IPS DF 4.7 (cell line): ENCODE results near the gene ST8SIA1.

ENCODE experiments used
- DNase-seq: peaks from one replicate; pipeline ENCODE4 v3.0.0-alpha.2; 2013; ENCODE audit warnings: low spot score; ENCODE audit errors: extremely low read depth

ST8SIA1 gene

DNA sequence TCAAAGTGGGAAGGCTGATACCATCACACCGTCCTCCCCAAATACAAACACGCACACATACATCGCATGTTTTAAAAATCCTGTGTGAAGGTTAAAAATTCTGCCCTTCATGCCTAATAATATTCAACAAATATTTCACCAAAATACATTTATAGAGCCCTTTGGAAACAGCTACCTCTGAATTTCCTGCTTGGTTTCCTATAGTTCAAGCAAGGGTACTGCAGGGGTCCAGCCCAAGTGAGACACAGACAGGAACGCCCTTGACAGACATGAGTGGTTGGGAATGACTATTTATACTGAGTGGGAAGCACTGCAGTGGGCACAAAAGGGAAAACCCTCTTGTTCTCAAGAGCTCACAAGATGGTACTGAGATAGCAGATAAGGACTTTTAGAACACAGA, 51.0 kb downstream of the ST8SIA1 start:
- no peak for DNase-seq

GRCh38 chr12:22283006-22283506, 51.5 kb downstream of the ST8SIA1 start:
- no peak for DNase-seq

- DNase-seq = no peak
Measured at GRCh38 chr12:22282283-22282682, 52.2 kb downstream of the ST8SIA1 start.

DNA sequence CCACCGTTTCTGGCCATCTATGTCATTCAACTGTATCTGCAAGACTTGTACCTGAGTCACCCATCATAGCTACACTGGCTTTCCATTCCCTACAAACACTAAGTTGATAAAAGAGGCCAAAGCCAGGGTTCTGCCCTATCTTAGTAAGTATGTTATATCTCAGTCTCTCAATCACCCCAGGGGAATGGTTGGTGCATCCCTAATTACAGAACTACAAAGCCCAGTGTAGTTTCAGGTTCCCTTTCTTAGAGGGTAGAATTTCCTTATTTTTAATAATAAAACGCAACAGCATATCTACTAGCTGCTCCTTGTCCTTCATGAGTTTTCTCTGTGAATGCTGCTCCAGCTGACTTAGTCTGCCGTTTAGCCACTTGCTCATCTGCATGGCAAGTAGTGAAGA, 57.6 kb downstream of the ST8SIA1 start:
- no peak for DNase-seq

GRCh38 chr12:22276313-22276712, 58.2 kb downstream of the ST8SIA1 start:
- DNase-seq = no peak

DNA sequence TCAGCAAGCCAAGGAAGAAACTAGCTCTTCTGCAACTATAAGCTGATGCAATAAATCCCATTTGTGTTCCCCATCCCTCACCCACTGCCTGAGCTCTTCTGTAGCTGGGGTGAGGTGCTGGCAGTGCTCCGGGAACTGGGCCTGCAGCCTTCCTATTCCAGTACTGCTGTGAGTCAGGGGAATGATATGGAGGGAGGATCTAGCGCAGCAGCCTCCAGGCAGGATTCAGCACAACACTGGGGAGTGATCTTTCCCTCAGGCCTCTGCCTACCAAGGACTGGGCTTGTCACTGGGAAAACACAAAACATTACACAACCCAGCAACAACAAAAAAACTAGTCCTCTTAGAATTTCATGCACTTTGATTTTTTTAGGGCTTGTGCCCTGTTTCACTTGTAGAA, 58.7 kb downstream of the ST8SIA1 start:
- DNase-seq = no peak

DNA sequence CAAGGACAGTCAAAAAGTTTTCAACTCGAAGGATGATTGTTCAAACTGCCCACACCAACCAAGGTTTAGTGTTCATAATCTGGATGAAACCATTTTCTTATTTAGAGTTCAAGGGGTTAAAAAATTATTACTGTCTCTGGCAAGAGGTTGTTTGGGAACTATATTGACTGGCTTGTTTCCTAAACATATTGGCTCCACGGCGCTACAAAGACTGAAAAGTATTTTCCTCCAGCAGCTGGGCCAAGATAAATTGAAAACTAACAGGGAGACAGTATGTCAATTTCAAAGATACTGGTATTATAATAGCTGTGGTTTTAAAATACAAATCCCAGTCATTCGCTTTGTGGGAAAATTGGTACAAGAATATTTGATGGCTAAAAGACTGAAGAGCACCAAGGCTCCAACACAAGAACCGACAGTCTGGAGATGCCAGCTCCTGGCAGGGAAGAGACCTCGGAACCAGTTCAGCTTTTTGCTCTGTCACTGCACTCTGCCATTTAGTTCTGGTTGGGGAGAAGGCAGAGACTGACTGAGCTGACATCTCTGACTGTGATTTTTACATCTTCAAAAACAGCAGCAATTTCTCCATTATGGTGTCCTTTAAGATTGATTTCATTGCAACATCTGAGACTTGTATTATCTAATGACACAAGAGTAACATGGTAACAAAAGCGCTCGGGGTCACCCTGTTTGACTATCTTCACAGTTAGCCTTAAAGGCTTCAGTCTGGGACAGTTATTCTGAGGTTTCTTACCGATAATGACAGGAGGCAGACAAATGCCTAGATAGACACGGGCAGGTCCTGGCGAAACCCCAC, 62.0 kb downstream of the ST8SIA1 start:
- no peak for DNase-seq

DNA sequence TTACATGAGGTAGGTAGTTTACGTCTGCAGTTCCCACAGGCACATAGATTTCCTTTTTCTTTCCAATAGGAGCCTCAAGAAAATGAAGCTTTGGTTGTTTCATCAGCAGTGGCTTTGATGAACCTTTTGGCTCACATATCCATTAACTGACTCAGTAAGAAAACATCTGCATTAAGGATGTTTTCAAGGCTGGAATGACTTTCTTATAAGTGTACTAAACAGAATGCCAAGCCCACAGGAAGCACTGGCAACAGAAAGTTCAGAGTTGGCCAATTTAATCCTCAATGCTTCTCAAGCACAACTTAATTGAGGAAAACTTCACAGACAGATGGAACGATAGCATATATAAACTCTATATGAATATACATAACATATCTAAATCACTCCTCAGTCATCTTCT, 63.5 kb downstream of the ST8SIA1 start:
- DNase-seq = no peak

DNA sequence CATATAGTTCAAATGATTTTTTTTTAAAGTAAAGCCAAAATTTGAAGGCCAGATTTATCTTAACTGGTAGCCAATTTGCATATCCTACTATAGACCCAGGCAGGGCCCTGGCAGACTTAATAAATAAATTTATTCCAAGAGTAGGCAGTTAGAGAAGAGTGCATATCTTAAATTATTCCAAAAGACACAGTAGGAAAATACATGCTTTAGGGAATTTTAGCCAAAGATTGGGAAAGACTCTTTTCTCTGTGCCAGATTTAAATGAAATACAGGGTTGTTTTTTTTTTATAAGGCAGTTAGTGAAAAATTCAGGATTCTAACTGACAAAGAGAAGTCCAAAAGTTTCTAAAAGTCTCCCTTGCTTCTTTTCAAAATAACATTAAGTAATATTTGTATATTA, 65.5 kb downstream of the ST8SIA1 start:
- DNase-seq = no peak

DNA sequence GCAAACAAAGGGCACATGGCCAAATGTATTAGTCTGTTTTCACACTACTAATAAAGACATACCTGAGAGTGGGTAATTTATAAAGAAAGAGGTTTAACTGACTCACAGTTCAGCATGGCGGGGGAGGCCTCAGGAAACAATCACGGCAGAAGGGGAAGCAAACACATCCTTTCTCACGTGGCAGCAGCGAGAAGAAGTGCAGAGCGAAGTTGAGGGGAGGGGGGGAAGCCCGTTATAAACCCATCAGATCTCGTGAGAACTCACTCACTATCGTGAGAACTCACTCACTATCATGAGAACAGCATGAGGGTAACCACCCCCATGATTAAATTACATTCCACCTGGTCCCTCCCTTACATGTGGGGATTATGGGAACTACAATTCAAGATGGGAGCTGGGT, 66.1 kb downstream of the ST8SIA1 start:
- no peak for DNase-seq

DNA sequence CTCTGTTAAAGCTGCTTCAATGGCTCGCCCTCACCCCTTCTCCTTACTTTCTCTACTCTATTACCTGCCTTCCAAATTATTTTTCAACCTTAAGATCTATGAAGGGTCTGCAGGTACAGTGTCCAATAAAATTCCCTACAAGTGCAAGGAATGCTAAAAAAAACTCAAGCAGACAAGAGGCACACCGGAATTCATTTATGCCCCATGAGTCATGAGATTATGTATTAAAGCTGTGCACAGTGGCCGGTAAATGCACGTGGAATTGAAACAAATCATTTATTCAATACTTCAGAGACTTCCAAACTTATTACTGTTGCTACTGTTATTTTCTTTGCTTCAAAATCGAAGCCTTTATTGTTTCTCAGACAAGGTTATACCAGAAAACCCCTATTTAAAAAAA, 68.4 kb downstream of the ST8SIA1 start:
- no peak for DNase-seq

DNA sequence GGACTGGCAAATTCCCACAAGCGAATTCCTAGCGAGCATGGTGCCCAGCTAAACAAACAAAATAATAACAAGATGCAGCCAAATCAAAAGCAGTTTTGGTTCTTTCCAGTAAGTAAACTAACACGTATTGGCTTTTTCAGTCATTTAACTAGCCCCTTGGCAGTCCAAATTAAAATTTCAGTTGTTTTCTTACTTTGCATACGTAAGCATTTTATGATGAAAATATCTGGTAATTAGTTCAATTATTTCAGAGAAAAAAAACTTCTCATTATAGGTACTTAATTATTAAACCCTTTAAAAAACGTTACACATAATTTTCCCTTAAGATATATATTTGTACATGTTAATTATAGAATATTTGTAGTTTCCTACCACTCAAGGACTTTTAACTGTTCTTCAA, 70.1 kb downstream of the ST8SIA1 start:
- no peak for DNase-seq

GRCh38 chr12:22262309-22262708, 72.2 kb downstream of the ST8SIA1 start:
- DNase-seq = no peak

GRCh38 chr12:22257100-22257499, 77.4 kb downstream of the ST8SIA1 start:
- no peak for DNase-seq

DNA sequence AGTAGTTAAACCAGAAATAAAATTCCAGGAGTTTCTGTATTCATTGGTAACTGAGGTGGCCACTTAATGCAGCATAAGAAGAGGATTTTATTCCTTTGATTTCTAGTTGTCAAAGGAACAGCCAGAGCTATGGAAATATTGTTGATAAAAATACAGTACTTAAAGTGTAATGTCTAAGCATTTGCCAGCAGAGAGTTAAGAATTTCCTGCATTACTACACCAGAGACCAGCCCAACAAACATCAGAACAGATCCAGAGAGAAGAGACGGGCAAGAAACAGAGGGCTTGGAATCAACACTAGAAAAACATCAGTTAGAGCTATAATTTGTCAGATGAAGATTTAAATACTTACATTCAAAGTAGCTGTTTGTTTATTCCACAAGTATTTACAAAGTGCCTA, 77.9 kb downstream of the ST8SIA1 start:
- no peak for DNase-seq

GRCh38 chr12:22256041-22256441, 78.5 kb downstream of the ST8SIA1 start:
- DNase-seq = no peak

DNA sequence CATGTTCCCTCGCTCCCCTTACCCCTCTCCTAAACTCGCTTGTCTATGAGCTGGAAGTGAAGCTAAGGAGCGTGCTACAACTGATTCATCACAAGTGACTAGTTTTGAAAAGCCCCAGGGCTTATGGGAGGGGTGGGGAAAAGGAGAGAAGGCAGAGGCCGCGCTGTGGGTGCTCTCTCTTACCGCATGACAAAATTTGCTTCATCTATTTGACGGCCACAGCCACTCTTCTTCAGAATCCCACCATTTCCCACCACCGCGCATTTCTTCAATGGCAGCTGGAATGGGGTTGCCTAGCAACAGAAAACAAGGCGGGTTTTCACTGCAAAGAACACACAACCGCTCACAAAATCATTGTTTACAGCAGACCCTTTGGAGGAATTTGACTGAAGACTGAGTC, 79.4 kb downstream of the ST8SIA1 start:
- DNase-seq = no peak

GRCh38 chr12:22254478-22254877, 80.0 kb downstream of the ST8SIA1 start:
- DNase-seq = no peak

DNA sequence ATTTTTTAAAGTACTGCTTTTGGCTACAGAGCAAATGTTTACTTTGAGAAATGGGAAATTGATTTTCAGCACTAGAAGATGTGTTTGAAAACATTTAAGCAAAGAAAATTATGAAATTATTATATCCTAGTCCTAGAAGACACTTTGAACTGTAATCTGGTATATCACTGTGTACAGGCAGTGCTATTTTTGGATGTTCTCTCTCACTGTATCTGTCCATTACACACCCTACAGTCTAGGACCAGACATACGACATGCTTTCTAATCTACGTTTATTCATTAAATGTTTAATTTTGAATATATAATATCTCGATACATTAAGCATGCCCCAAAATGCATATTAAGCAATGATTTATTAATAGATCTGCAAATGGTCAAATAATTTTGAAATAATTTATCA, 82.5 kb downstream of the ST8SIA1 start:
- DNase-seq = no peak

GRCh38 chr12:22250762-22251161, 83.7 kb downstream of the ST8SIA1 start:
- DNase-seq = no peak

GRCh38 chr12:22248571-22249115, 85.9 kb downstream of the ST8SIA1 start:
- DNase-seq = no peak

- DNase-seq = no peak
Measured at GRCh38 chr12:22248121-22248520, 86.4 kb downstream of the ST8SIA1 start.

GRCh38 chr12:22246217-22246846, 88.2 kb downstream of the ST8SIA1 start:
- DNase-seq = no peak
